Pulmonary artery endothelial cell (primary cell): Measurements from ENCODE around the gene DZIP1. TPM values are rescaled to one million over a fixed set of nuclear protein-coding genes. Genes with fewer than 3 reads are reported as not detected.
"Not testable (repeated sequence)": the region's sequence is repeated elsewhere in the genome, so short reads cannot be mapped to it uniquely, and the experiment has no call there.

Source experiments
- DNase-seq: peaks from one replicate; pipeline ENCODE4 v3.0.0-alpha.2; 2011; ENCODE audit warnings: low read depth, low spot score
- total RNA-seq: library from RNA; depleted of rRNA; stranded (reverse); fragments of >200 nt; gene quantifications from 2 replicates; pipeline ENCODE4 v1.2.3, GENCODE V29; 2014

DZIP1 gene
- total RNA-seq, 1 donor from 2014 or later = 23.8 TPM

DNA sequence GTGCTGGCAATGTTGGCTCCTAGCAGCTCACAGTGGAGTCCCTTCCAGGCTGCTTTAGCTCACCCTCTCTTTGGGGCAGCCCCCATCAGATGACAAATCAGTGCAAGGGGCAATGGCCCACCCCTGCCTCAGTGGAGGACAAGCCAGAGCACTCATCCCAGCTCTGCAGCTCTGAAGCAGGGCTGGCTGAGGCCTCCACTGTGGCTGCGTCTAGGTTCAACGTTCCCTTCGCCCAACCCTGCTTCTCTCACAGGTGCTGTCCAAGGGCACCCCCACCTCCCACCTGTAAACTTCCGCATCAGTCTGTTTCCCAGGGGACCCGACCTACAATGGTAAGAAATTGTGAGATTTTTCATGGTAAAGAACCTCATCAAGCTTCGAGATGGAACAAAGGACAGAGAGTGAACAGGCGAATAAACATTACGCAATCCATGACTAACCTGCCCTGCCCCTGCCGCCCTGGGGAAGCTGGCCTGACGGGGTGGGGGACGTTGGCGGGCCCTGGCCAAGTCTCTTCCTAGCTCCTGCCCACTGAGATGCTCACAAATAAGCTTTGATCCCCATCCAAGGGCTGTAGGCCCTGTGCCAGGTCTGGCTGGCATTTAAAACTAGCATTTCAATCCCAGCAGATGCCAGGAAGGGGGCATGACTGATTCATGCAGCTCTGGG is 40.5 kb downstream of the DZIP1 start:
- peak; percentile 17 for DNase-seq

- no peak for DNase-seq
Measured at GRCh38 chr13:95601906-95602305, 42.6 kb downstream of the DZIP1 start.

DNA sequence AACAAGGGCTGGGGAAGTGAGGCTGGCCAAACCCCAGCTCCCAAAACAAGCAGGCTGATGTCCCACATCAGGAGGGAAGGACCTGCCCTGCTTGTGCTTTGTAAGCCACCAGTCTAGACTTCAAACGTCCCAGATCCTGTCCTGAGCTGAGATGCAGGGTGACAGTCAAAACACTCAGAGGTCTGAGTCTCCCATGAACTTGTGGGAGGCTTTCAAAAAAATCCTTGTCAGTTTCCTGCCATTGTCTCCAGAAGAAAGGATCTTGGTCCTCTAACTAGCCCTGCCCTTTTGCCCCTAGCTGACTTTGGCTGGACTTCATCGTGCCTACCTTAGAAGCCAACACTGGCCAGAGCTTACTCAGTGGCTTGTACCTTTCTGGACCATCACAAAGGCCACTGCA is 43.3 kb downstream of the DZIP1 start:
- peak; percentile 8 for DNase-seq

DNA sequence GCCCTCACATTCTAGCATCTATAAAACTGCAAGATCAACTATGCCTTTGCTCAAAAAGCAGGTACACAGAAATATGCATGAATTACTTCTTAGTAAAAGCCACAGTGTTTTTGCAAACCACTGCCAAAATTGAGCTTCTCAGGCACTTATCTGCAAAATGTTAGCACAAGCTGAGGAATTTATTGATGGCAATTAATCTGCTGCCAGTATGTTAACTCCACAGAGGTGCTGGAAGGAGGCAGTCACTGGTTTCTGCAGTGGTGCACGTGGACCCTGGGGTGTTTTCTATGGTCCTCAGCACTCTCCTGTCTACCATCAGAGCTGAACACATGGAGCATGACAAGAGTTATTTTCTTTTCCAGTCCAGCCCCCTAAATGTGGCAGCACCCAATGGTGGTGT is 47.8 kb downstream of the DZIP1 start:
- no peak for DNase-seq

DNA sequence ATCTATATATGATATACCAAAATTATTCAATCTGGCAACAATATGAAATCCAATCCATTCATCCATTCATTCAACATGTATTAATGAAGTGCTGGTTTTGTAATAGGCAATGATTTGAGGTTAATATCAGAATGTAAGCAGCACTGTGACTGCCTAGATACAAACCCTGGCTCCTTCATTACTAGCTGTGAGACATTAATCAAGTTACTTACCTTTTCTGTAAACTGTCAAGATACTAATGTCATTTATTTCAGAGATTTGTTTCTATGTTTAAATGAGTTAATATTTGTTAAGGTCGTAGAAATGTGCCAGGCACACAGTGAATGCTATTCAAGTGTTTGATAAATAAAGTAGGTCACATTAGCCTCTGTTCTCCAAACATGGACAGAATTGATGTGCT is 51.0 kb downstream of the DZIP1 start:
- no peak for DNase-seq

- DNase-seq = no peak
Measured at GRCh38 chr13:95588721-95589120, 55.8 kb downstream of the DZIP1 start.

- DNase-seq = no peak
Measured at GRCh38 chr13:95588134-95588533, 56.4 kb downstream of the DZIP1 start.

- no peak for DNase-seq
Measured at GRCh38 chr13:95585867-95586266, 58.6 kb downstream of the DZIP1 start.

DNA sequence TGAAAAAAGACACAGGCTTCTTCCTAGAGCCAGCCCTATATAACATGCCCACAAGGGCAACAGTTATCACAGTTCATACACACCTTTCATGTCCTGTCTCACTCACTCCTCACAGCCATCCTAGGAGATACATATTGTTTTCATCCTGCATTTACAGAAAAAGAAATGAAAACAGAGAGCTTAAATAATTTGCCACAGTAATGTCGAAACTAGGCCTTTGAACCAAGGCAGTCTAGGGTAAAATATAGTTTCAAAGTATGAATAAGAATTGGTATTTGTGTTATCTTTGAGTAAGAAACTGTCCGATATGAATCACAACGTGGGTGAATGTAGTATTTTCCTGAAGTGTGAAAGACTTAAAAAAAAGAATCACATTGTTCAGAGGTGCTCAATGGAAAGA is 65.2 kb downstream of the DZIP1 start:
- DNase-seq = no peak

DNA sequence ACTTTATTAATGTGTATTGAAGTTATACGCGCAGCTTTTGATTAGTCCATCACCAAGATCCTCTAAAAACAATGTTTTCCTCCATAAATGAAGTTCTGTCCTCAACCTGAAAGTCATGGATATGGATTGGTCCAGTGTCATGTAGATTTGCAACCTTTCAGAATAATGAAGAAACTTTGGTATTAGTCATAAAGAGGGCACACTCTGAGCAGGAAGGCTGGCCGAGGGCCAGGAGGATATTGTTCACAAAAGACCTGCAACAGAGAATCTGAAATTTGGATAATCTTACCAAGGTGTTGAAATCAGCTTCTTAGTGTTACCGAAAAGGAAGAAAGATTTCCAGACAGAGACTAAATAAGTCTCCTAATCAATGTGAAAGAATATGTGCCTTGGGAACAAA is 71.3 kb downstream of the DZIP1 start:
- no peak for DNase-seq

GRCh38 chr13:95571941-95572340 is 72.6 kb downstream of the DZIP1 start:
- DNase-seq = no peak

DNA sequence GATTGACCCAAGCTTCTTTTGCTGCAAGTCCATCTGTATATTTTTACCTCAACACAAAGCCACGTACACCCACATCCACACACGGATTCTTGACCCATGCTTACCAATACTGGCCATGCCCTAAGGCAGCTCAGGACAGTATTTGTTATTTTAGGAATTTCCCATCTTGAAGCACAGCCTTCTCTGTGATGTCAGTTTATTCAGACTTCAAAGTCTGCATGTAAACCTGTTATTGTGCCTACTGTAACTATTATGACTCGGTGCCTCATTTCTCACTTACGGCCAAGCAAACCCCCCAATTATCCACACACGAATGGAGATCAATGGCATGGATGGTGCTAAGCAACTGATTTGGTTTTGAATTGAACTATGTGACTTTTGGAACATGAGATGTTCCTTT is 74.5 kb downstream of the DZIP1 start:
- DNase-seq = no peak

GRCh38 chr13:95568131-95568530 is 76.4 kb downstream of the DZIP1 start:
- DNase-seq = no peak

GRCh38 chr13:95565758-95566157 is 78.7 kb downstream of the DZIP1 start:
- DNase-seq = not testable (repeated sequence)

- DNase-seq = peak; percentile 48
Measured at GRCh38 chr13:95564733-95565291, 79.7 kb downstream of the DZIP1 start.

DNA sequence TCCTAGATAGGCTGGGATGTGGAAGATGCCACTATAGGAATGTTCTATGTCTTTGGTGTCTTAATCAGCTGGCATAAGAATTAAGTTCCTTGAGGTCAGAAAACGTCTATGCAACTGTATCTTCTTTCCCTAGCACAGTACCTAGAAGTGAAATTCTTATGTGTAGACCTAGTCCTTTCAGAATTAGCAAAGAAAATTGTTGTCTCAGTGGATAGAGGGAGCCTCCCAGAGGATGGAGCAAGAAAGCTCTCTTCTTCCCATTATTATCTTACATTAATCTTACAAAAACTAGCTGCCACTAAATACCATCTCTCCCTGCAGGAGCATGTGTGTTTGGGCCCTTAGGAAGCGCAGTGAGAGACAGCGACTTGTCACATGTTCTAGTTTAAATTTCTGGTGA is 80.4 kb downstream of the DZIP1 start:
- no peak for DNase-seq

GRCh38 chr13:95560387-95560786 is 84.1 kb downstream of the DZIP1 start:
- DNase-seq = no peak

DNA sequence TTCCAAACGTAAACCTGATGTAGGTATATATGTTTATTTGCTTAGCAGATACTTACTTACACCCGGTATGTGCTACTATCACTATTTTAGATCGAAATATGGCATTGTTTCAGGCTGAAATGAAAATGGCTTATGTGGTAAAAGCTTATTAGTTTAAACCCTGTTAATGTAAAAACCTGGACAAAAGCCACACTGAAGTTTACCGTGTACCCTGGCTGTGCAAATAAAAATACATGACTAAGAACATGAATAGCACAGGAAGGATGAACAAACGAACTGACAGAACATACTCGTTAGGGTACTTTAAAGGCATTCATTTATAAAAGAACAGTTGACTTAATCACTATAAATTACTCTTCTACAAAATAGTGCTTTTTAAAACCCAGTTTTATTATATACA is 85.4 kb downstream of the DZIP1 start:
- no peak for DNase-seq

- no peak for DNase-seq
Measured at GRCh38 chr13:95557013-95557412, 87.5 kb downstream of the DZIP1 start.

GRCh38 chr13:95553581-95554385 is 90.7 kb downstream of the DZIP1 start:
- no peak for DNase-seq

DNA sequence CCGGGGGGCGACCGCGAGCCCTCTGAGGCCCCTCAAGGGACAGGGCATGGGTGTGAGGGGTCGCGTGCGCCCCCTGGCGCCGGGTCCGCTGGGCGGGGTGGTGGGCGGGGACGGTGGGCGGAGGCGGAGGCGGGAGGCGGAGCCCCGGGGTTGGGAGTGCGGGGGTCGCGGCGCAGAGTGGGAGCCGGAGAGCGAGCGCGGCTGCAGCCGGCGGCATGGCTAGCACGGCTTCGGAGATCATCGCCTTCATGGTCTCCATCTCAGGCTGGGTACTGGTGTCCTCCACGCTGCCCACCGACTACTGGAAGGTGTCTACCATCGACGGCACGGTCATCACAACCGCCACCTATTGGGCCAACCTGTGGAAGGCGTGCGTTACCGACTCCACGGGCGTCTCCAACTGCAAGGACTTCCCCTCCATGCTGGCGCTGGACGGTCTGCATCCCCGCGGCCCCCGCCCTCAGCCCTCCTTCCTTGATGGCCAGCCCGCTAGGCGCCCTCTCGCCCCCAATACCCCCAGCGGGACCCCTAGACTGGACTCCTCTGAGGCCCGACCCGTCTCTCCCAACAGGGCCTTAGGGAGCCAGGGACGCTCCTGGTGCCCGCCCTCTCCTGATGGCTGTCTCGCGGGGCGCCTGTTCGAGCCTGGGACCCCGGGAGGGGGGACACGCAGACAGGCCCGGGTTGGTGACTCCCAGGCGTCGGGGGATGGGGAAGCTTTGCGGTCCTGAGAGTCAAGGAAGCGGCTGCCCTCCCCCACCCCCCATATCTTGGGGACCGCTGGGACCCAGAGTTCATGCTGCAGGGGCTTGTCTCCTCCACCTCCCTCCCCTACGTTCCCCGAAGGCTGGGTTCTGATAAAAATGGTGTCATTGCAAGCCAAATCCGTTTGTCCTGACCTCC is 91.7 kb downstream of the DZIP1 start, which contains the start of gene CLDN10:
TSS of gene CLDN10 (plus strand) at position 182 of the 903 bp plus-strand sequence. CDS start at position 216, 34 bp downstream.
- no peak for DNase-seq

GRCh38 chr13:95552208-95552538 is 92.3 kb downstream of the DZIP1 start:
- no peak for DNase-seq
